IMR-90 (cell line): Measurements from ENCODE around the gene KIAA0825. TPM values are rescaled to one million over a fixed set of nuclear protein-coding genes. Genes with fewer than 3 reads are reported as not detected.
"Not testable (repeated sequence)": the region's sequence is repeated elsewhere in the genome, so short reads cannot be mapped to it uniquely, and the experiment has no call there.

Experiments
- ATAC-seq: fragments of 200-7000 bp; cut with Tn5 transposase; 2 replicates; pipeline ENCODE4 v1.9.1; 2020; ENCODE audit warnings: low read depth, mild to moderate bottlenecking, moderate library complexity
- BruUV-seq: library from RNA; stranded (reverse); fragments of 400-500 nt; replicated peaks from 2 replicates; lab custom pipeline; 2021; lab: Mats Ljungman, UMichigan
- CTCF ChIA-PET: fragments of 300-600 bp; formaldehyde crosslinking; extraction: SDS; loops from one replicate; lab custom pipeline; 2021; ENCODE audit warnings: antibody characterized with exemption; lab: Yijun Ruan, JAX
- POLR2A ChIA-PET: fragments of 300-600 bp; sonication (Branson Sonifier 250); formaldehyde crosslinking; loops from one replicate; lab custom pipeline; 2022; ENCODE audit warnings: antibody characterized with exemption; ENCODE audit not compliant: unreplicated experiment; lab: Charles Lee
- DNase-seq: peaks from one replicate; pipeline ENCODE4 v3.0.0; 2013
- H2AFZ ChIP-seq: replicated peaks from 2 replicates; pipeline ENCODE3; 2013; ENCODE audit warnings: low read length, mild to moderate bottlenecking; ENCODE audit not compliant: poor library complexity
- H2AK5ac ChIP-seq: 2 replicates; pipeline ENCODE4 v1.6.1; 2013; ENCODE audit warnings: low read depth, low read length, inconsistent platforms
- H2AK9ac ChIP-seq: replicated peaks from 2 replicates; pipeline ENCODE3; 2013; ENCODE audit warnings: mild to moderate bottlenecking, low read depth, low read length, moderate library complexity; ENCODE audit not compliant: poor library complexity
- H2BK120ac ChIP-seq: 2 replicates; pipeline ENCODE4 v1.6.1; 2013; ENCODE audit warnings: low read depth, low read length, inconsistent platforms
- H2BK15ac ChIP-seq: 3 replicates; pipeline ENCODE4 v1.6.1; 2013; ENCODE audit warnings: low read depth, low read length, inconsistent platforms
- H2BK20ac ChIP-seq: 2 replicates; pipeline ENCODE4 v1.6.1; 2013; ENCODE audit warnings: low read depth, mild to moderate bottlenecking, inconsistent platforms, low read length, moderate library complexity
- H2BK5ac ChIP-seq: 2 replicates; pipeline ENCODE4 v1.6.1; 2013; ENCODE audit warnings: mild to moderate bottlenecking, low read depth, low read length, inconsistent platforms; ENCODE audit not compliant: poor library complexity, severe bottlenecking
- H3K14ac ChIP-seq: replicated peaks from 2 replicates; pipeline ENCODE4 v1.6.1; 2013; ENCODE audit warnings: low read depth, low read length, inconsistent platforms
- H3K18ac ChIP-seq: 2 replicates; pipeline ENCODE4 v1.6.1; 2013; ENCODE audit warnings: low read depth, low read length, control low read depth
- H3K23ac ChIP-seq: 2 replicates; pipeline ENCODE4 v1.6.1; 2013; ENCODE audit warnings: low read depth, low read length, inconsistent platforms
- H3K27ac ChIP-seq: 2 replicates; pipeline ENCODE4 v1.5.1; 2013; ENCODE audit warnings: mild to moderate bottlenecking, control low read depth, low read length; ENCODE audit not compliant: insufficient read depth
- H3K27me3 ChIP-seq: 2 replicates; pipeline ENCODE4 v1.6.1; 2013; ENCODE audit warnings: low read length; ENCODE audit not compliant: control insufficient read depth, insufficient read depth
- H3K36me3 ChIP-seq: 2 replicates; pipeline ENCODE4 v1.6.1; 2013; ENCODE audit warnings: low read length, mixed read lengths; ENCODE audit not compliant: control insufficient read depth, insufficient read depth
- H3K4ac ChIP-seq: 2 replicates; pipeline ENCODE4 v1.6.1; 2013; ENCODE audit warnings: low read depth, low read length, inconsistent platforms
- H3K4me1 ChIP-seq: 2 replicates; pipeline ENCODE4 v1.6.1; 2013; ENCODE audit warnings: low read length, mixed read lengths; ENCODE audit not compliant: control insufficient read depth, insufficient read depth
- H3K4me2 ChIP-seq: 2 replicates; pipeline ENCODE4 v1.6.1; 2013; ENCODE audit warnings: low read depth, mild to moderate bottlenecking, control low read depth, low read length, moderate library complexity
- H3K4me3 ChIP-seq: 2 replicates; pipeline ENCODE4 v1.5.1; 2013; ENCODE audit warnings: low read depth, mild to moderate bottlenecking, control low read depth, low read length, moderate library complexity; ENCODE audit not compliant: insufficient read depth
- H3K56ac ChIP-seq: 2 replicates; pipeline ENCODE4 v1.6.1; 2013; ENCODE audit warnings: low read length, inconsistent platforms; ENCODE audit not compliant: insufficient read depth; ENCODE audit errors: extremely low read depth
- H3K79me1 ChIP-seq, 2 experiments: 2 replicates each; pipeline ENCODE4 v1.6.1; 2013; ENCODE audit warnings: low read length in 2 of 2, inconsistent platforms in 1 of 2, low read depth in 1 of 2
- H3K9ac ChIP-seq: 2 replicates; pipeline ENCODE4 v1.6.1; 2013; ENCODE audit warnings: low read depth, low read length, control low read depth
- H3K9me1 ChIP-seq: 2 replicates; pipeline ENCODE4 v1.6.1; 2013; ENCODE audit warnings: low read length, inconsistent platforms; ENCODE audit not compliant: insufficient read depth
- H3K9me3 ChIP-seq: 2 replicates; pipeline ENCODE4 v1.6.1; 2013; ENCODE audit warnings: low read length; ENCODE audit not compliant: control insufficient read depth, insufficient read depth
- H4K20me1 ChIP-seq: 2 replicates; pipeline ENCODE4 v1.6.1; 2013; ENCODE audit warnings: low read length, inconsistent platforms; ENCODE audit not compliant: insufficient read depth
- H4K5ac ChIP-seq: 2 replicates; pipeline ENCODE4 v1.6.1; 2013; ENCODE audit warnings: mild to moderate bottlenecking, low read depth, low read length, control low read depth
- H4K8ac ChIP-seq, 2 experiments: 2 replicates each; pipeline ENCODE4 v1.6.1; 2013; ENCODE audit warnings: low read depth in 2 of 2, low read length in 2 of 2, control low read depth in 1 of 2, inconsistent platforms in 1 of 2
- H4K91ac ChIP-seq: 2 replicates; pipeline ENCODE4 v1.6.1; 2013; ENCODE audit warnings: low read depth, low read length, inconsistent platforms; ENCODE audit not compliant: insufficient read depth
- WGBS, 2 experiments: methylation state at CpG; one replicate each; pipeline versions ENCODE4 v1.1.5 to v1.1.7; 2013; ENCODE audit warnings: missing lambda C conversion rate in 2 of 2; ENCODE audit not compliant: insufficient read length in 1 of 2; ENCODE audit errors: extremely low coverage in 2 of 2; 5-methylcytosine and 5-hydroxymethylcytosine counted together
- dilution Hi-C: fragments of 300-500 bp; cut with HindIII; formaldehyde crosslinking; loops from one replicate; pipeline ENCODE4 v1.14.3; 2018; ENCODE audit warnings: low sequenced_read_pairs; ENCODE audit not compliant: unreplicated experiment
- in situ Hi-C: fragments of 300-500 bp; cut with MboI; formaldehyde crosslinking; loops from 3 replicates; pipeline ENCODE4 v1.14.3; 2019; ENCODE audit warnings: low sequenced_read_pairs, inconsistent platforms, mixed read lengths
- intact Hi-C: fragments of 100-400 bp; cut with micrococcal nuclease; formaldehyde crosslinking; loops from 2 replicates; pipeline ENCODE4 v1.10.0; 2022
- polyA plus RNA-seq, 3 experiments: library from polyadenylated mRNA; depleted of rRNA; stranded (reverse); fragments of >200 nt; gene quantifications; 2 replicates each; pipeline ENCODE4 v1.2.3, GENCODE V29; 2012; ENCODE audit warnings: low replicate concordance in 1 of 3
- total RNA-seq: library from RNA; depleted of rRNA; stranded (reverse); fragments of >200 nt; gene quantifications from 2 replicates; pipeline ENCODE4 v1.2.3, GENCODE V29; 2012

The KIAA0825 gene
- total and polyA plus RNA-seq, 2 of the 4 experiments (the other 2 are of a cell fraction): 0.46 to 1.8 TPM

DNA sequence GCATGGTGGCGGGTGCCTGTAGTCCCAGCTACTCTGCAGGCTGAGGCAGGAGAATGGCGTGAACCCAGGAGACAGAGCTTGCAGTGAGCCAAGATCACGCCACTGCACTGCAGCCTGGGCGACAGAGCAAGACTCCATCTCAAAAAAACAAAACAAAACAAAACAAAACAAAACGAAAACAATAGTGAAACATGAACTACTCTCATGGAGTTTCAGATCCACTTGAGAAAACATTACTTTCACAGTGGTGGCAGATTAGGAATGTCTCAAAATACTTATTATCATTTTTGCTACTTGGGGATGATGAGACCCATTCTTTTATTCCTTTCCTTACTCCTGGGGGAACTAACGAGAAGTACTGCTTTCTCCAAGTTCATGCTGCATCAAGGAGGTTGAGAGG is 448.2 kb downstream of the KIAA0825 start:
- H3K23ac ChIP-seq, POLR2A ChIA-PET, H3K4me1 ChIP-seq, ATAC-seq, H3K14ac ChIP-seq, in situ Hi-C loops, H3K4me3 ChIP-seq, H3K27ac ChIP-seq, H2AK5ac ChIP-seq, H2BK20ac ChIP-seq, H4K20me1 ChIP-seq, CTCF ChIA-PET, H3K18ac ChIP-seq, H2AK9ac ChIP-seq, H4K91ac ChIP-seq, H4K8ac ChIP-seq, H3K27me3 ChIP-seq, H3K79me1 ChIP-seq, H3K9ac ChIP-seq, H3K56ac ChIP-seq, H3K9me3 ChIP-seq, H4K5ac ChIP-seq, H2BK5ac ChIP-seq, H2AFZ ChIP-seq, H3K9me1 ChIP-seq, dilution Hi-C loops, H3K36me3 ChIP-seq, BruUV-seq, H3K4me2 ChIP-seq, H2BK15ac ChIP-seq, H3K4ac ChIP-seq, DNase-seq, H2BK120ac ChIP-seq: not testable (repeated sequence)
- WGBS, 2 experiments: no CpG with 5 or more reads among the region's 6 CpGs
- intact Hi-C loops: loop anchor here (10.0 kb wide), 2 partner anchors 445 to 525 kb away; partner anchors contain the start of genes KIAA0825 and SLF1
